GM18519 (cell line): ENCODE results near the gene TMCC1.
"Not testable (repeated sequence)": the region's sequence is repeated elsewhere in the genome, so short reads cannot be mapped to it uniquely, and the experiment has no call there.

Source experiments
- ATAC-seq: cut with Tn5 transposase; IDR thresholded peaks from one replicate; pipeline ENCODE4 v1.9.1; 2021; ENCODE audit warnings: mild to moderate bottlenecking, moderate library complexity; ENCODE audit not compliant: unreplicated experiment, low FRiP score

TMCC1 gene

DNA sequence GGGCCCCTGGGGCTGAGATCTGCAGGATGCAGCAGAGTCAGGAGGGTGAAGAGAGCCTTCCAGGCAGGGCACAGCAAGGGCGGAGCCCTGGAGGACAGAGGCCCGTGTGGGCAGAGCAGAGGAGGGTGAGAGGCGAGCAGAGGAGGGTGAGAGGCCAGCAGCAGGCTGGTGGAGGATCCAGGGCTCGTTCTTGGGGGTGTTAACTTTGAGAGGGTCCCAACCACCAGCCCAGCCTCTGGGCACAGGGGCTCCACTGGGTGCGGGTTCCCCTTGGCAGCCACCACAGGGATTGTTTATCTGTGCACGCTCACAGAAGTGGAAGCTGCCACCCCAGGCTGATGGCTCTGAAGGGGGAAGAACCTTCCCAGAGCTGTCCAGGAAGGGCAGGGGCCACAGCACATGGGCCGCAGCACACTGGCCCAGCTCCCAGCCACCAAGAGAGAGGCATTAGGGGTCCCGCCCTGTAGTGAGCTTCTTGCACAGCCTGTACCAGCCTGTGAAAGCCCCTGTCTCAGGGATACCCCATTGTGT, 277.7 kb downstream of the TMCC1 start:
- no peak for ATAC-seq

DNA sequence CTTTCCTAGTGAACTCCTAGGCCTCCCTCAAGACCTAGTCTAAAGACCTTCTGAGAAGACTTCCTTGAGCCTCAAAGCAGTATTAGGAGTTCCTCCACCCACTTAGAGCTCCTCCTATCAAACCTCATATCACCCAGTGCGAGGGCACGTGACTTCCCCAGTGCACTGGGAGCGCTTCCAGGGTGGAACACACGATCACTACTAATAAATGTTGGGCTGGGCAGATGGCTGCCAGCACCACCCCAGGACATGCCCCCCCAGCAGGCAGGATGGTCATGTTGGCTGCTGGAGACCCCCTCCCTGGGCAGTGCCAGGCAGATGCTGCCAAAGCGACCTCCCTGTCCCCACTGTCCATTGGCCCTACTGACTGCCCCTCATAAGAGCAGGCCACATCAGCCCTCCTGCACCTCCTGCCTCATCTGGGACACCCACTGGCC, 278.6 kb downstream of the TMCC1 start:
- no peak for ATAC-seq

DNA sequence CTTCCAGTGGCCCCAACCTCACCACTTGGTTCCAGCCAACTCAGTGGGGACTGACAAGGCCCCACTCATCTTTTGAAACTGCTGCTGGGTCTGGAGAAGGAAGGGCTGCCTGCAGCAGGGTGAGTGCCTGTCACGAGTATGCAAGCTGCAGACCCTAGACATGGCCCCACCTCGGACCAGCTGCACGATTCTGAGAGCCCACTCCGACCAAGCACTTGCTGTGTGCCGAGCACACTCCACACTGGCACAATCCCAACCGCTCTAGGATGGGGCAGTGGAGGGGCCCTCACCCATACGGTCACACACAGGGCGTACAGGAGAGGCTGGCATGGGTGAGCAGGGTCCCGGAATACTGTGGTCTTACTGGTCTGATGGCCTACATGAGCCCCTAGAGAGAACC, 279.1 kb downstream of the TMCC1 start:
- no peak for ATAC-seq

DNA sequence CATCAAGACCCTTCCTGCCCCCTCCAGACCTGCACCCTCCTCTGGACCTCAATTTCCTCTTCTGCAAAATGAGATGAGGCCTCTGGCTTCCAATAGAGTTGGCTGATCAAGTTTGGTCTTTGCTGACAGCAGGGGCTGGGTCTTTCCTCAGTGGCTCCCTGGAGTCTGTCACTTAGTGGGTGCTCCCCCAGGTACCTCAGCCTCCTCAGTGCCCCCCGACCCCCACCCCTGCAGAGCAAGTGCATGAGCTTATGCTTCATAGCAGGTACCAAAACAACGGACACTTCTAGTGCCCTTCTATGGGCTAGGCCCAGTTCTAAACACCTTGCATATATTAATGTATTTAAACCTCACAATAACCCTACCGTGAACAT, 280.2 kb downstream of the TMCC1 start:
- no peak for ATAC-seq

DNA sequence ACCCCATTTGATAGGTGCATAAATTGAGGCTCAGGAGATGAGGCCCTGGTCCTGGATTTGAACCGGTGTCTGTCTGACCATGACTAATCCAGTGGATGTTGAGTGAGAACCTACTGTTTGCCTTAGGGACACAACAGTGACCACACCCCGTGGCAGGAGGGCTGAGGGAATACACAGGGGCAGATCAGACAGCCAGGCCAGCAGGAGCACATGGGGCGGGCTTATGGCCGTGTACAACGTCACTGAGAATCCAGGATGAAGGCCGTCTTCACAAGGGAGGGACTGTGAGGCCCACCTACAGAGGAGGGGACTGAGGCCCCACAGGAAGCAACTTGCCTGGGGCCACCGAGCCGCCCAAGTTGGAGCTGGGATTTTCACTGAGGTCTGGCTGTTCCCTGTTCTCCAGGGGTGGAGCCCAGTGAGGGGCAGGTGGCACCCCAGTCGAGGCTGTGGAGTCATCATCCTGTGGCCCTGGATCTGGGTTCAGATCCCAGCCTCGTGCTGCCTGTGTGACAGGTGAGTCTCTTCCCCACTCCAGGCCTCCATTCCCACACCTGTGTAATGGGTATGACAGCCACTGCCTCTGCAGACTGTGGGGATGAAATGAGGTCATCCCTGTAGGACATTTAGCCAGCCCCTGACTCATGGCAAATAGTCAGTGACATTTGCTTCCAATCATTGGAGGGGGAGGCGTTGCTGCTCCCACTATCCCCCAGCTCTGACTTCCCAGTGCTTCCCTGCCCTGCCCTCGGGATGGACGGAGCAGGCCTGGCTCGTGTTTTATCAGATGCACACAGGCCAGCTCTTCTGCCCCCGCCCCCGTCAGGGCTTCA, 280.8 kb downstream of the TMCC1 start:
- ATAC-seq, result no peak

DNA sequence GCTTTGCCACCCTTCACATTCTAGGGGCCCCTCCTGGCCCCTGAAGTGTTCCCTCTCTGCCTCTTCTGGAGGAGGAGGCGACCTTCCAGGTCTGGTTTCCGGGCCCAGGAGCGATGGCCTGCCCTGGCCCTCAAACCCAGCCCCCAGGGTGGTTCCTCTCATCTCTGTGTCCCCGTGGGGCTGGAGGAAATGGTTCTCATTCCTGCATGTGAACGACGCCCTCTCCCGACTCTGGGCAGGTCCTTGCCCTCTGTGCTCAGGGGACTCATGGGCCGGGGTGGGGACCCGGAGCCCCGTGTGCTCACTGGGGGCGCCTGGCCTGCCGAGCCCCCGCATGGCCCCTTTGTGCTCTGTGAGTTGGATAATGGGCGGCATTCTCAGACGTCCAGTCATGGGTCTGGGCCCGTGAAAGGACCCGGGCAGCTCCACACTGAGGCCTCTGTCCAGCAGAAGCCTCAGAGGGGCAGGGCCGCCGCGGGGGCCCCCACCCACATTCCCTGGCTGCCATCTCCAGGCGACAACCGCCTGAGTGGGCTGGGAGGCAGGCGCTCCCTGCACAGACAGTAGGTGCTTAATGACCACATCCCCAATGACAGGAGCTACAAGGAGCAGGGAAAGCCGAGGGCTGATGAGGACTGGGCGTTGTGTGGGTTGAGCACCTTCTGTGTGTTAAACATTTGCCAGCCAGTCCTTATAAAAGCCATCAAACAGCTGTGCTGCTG, 281.5 kb downstream of the TMCC1 start:
- ATAC-seq, result no peak

DNA sequence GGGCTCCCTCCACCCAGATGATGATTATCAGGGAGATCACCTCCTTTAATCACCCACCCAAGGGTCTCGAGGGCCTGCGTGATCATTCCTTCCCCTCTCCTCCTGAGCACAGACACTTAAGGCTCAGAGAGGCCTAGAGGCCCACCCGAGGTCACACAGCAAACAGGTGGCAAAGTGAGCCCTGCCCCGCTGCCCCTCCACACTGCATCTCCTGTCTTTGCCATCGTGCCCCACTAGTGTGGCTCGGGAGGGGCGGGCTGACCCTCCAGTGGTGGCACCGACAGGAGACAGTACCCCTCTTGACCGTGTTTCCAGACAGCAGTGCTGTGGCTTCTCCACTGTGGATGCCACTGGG, 282.1 kb downstream of the TMCC1 start:
- ATAC-seq, result no peak

DNA sequence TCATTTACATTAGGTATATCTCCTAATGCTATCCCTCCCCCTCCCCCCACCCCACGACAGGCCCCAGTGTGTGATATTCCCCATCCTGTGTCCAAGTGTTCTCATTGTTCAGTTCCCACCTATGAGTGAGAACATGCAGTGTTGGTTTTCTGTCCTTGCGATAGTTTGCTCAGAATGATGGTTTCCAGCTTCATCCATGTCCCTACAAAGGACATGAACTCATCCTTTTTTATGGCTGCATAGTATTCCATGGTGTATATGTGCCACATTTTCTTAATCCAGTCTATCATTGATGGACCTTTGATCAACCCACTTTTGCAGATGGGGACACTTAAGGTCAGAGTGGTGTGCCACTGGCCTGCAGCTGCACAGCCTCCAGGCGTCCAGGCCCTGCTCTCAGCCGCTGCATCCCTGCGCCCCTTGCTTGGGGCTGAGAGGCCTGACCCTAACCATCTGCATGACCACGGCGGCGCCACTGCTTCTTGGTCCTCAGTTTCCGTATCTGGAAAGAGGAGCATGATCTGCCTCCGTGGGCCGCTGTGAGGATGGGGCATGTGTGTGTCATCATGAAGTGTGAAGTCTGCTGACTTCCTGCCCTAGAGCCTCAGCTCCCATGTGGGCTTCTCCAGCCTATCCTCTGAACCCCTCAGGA, 282.6 kb downstream of the TMCC1 start:
- ATAC-seq, result not testable (repeated sequence)

DNA sequence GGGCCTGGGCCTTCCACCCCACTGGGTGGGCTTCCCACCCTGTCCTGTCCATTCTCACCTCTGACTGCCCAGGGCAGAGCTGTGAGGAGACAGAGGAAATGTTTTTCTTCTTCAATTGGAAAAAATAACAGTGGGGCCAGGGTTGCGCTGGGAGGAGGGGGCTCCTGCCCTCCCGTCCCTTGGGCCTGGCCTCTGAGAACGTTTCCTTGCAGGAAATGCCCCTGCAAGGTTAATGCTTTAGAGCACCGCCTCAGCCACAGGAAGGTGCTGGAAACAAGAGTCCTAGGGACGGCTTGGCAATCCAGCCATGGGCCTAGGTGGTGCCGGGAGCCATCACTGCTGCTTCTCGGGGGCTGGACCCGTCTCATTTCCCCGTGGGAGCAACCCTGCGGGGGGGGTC, 283.2 kb downstream of the TMCC1 start:
- no peak for ATAC-seq

DNA sequence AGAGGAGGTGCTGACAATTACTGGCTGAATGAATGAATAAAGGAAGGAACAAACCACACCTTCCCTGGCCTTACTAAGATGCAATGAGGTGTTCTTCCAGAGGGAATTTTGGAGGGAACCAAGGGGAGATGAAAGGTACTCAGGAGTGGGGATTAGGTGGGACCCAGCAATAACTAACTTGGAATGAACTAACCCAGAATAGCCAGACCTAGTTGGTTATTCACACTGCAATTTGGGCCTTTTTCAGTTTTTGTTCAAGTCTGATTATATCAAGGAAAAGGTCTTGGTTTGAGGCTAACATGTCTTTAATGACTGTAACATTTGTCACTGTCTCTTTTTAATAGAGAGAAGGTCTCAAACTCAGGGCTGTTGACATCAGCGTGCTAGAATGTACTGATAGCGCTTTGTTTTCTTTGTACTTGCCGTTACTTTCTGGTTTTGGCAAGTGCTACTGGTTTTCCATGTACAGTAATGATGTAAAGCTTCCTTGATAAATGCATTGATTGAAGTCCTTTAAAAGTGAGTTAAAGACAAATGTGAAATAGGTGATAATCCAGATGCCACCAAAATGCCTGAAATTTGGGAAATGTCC, 283.8 kb downstream of the TMCC1 start:
- ATAC-seq, result no peak

DNA sequence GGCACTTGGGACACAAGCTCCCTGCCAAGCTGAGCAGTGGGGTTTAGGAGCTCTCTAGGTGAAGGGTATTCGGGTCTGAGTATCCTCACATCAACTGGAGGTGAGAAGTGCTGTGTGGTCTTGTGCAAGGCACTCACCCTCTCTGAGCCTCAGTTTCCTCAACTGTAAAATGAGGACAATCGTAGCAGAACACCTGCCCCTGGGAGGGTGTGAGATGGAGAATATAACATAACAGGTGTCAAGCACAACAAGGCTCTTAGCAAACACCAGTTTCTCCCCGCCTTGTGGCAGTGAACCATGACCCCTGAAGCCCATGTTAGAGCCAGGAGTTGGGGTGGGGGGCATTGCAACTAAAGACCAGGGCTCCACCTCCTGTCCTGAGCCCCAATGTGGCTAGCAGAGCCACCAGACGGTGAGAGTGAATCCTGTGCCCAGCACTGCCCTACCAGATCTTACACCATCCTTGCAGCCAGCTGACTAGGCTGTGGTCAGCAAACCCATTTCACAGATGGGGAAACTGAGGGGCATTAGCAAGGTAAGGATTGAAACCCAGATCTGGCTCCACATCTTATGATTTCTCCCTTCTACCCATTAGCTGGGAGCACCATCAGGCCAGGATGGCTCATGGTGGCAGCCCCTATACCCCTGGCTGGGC, 284.4 kb downstream of the TMCC1 start:
- ATAC-seq, result no peak

DNA sequence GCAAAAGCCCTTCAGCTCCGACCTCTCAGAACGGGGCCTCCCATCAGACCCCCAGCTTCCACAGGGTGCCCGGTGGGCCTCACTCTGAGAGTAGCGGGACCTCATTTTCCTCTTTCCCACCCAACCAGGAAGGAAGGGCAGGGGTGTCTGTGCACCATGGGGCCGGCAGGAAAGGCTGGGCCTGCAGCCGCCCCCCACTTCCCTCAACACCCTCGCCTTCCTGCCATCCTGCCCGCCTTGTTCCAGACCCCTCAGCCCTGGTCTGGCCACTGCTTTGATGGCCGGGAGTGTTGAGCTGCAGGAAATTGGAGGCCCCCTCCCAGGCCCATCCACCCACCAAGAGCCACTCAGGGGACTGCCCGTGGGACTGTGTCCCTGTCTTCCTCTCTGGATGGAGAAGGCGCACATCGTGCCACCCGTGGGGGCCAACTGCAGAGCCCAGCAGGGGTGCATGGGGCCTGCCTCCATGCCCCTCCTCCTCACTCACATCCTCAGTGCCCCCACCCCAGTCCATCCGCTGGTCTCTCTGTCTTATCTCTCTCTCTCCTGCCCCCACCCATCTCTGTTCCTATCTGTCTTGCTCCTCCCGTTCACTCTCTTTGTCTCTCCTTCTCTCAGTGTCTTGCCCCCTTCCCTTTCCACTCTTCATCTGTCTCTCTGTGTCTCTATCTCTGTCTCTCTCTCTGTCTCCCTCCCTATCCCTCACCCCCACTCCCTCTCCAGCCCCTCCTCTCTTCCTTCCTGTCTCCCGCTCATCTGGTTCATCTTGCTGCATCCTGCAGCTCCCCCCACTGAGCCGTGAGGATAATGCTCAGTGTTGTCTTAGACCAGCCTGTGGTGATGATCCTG, 285.2 kb downstream of the TMCC1 start:
- no peak for ATAC-seq

DNA sequence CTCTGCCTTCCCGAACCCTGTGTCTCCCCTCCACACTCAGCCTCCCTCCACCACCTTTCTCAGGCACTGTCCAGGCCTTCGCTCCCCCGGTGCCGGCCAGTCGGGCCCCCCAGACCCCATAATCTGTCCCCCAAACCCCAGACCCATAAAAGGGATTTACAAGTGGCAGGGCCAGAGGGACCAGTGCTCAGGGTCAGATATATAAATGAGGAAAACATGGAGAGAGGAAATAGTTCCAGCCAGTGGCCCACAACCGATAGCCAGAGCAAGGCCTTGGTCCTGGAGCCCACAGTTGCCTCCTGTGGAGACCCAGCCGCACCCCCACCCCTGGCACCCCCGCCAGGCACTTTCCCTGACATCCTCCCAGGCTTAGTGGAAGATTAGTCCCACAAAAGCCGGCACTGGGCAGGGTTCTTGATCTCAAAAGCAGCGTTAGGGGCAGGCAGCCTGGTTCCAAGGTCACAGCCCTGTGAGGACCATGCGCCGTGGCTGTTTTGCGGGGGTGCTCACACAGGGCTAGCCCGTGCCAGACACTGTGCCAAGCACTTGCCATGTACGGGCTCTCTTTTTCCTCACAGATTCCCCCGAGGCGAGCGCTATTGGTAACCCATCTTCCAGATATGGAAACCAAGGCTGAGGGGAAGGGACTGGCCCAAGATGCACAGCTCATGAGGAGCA, 286.0 kb downstream of the TMCC1 start:
- no peak for ATAC-seq

DNA sequence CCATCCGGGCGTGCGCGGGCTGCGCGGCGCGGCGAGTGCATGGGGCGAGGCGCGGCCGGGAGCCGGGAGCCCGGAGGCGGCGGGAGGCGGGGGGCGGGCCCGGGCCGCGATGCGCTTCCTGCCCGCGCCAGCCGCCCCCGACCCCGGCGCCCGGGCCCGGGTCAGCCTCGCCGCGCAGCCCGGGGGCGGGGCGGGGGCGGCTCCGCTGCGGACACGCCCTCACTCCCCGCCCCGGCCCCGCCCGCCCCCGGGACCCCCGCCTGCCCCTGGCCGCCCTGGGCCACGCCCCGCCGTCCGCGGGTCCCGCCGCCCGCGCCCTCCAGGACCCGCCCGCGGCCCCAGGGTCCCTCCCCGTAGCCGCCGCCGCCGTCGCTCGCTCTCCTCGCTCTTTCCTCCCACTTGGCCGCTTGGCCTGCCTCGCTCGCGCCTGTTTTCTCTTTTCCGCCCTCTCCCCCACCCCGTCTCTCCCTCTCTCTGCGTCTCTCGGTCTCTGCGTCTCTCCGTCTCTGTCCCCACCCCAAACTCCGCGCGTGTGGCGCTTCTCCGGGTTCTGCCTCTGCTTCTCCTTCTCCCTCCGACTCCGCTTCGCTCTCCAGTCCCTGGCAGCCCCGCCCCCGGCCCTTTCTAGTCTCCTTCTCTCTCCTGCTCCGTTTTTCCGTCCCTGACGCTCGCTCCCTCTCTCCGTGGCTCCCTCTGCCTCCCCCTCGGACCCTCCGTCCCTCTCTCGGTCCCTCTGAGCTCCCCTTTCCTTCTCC, 286.7 kb downstream of the TMCC1 start, which contains the start of gene PLXND1:
Gene PLXND1, minus strand, starts transcription at position 41 of the 755 bp plus-strand sequence. Its CDS starts 37 bp downstream, at position 4.
- ATAC-seq, result no peak

DNA sequence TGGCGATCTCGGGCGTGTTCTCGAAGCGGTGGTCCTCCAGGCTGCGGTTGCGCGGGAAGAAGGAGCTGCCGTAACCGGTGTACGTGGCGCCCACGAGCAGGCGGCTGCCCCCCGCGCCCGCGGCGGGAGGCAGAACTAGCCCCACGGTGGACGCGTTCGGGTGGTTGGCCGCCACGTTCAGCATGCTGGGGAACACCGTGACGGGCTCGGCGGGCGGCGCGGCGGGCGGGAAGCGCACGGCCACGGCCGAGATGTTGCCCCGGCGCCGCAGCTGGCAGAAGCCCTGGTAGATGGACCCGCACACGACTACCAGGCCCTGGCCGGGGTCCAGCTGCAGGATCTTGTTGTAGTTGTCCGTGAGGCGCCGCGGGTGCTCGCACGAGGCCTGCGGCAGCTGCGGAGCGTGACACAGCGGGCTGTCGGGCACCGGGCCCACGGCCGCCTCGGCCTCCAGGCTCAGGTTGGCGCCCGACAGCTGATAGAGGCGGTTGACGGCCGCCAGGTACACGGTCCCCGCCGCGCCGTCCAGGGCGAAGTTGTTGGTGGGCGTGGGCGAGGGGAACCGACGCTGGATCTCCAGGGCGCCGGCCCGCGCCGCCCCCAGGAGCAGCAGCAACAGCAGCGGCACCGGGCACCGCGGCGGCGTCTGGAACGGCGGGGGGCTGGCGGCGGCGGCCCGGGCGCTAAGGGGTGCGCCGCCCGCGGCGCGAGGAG, 287.4 kb downstream of the TMCC1 start:
- no peak for ATAC-seq

DNA sequence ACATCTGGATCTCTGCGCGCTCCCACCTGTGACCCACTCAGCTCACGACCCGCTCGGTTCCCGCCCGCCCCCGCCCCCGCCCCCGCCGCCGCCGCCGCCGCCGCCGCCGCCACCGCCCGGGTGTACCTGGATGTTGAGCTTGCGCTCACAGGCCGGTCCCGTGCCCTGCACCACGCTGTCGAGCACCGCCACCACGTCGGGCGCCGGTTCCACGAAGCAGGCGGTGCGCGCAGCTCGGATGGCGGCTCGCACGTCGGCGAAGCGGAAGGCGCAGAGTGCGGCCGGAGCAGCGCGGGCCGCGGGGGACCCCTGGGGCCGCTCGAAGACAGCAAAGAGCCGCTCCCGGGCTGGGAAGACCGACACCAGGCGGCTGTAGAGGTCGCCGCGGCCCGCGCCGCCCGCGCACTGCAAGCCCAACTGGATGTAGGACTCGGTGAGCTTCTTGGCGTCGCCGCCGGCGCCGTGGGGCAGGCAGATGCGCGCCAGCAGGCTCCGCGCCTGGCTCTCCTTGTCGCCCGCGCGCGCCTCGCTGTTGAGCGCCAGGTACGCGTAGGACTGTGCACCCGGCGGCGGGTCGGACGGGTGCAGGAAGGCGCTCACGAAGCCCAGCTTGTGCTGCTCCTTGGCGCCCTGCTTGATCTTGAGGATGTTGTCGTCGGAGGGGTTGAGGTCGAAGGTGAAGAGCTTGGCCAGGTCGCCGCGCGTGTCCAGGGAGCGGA, 288.1 kb downstream of the TMCC1 start:
- ATAC-seq, result no peak

DNA sequence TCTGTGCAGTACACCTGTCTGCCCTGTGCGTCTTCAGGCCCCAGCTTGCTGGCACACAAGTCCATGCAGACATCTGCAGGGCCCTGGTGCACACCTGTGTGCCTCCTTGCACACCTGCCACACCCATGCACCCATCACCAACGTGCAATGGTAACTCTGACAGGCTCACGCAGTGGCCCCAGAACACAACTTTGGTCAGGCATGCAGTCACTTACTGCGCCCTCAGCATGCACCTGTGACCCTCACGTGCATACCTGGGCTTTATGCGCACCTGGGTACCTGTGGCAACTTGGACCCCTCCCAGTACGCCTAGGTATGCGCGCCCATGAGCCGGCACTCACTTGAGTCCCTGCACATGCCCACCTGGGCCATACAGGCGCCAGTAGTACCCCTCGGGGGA, 288.7 kb downstream of the TMCC1 start:
- no peak for ATAC-seq
